Measurements from ENCODE around the gene SUN5.

GRCh38 chr20:32971703-32972161 lies 32.5 kb downstream of the SUN5 start:
- no peak for TF ChIP-seq HDAC2 (IDR thresholded peaks at IDR 0.05)
- no peak for TF ChIP-seq CTCF (IDR thresholded peaks at IDR 0.05)
- no peak for TF ChIP-seq JUNB (IDR thresholded peaks at IDR 0.05)
- no peak for TF ChIP-seq POLR2A (IDR thresholded peaks at IDR 0.05; ENCODE audit: low read length)
- no peak for TF ChIP-seq EP300 (IDR thresholded peaks at IDR 0.05)
- no peak for TF ChIP-seq SMC3 (IDR thresholded peaks at IDR 0.05)
- no peak for TF ChIP-seq MAZ (IDR thresholded peaks at IDR 0.05; ENCODE audit: borderline replicate concordance, low read depth, low read length)
- TF ChIP-seq MYC (IDR thresholded peaks at IDR 0.05; ENCODE audit: borderline replicate concordance, low read length) = no peak
- TF ChIP-seq RAD21 (conservative IDR thresholded peaks at IDR 0.05 in 1 of 2, IDR thresholded peaks at IDR 0.05 in 1 of 2) = no peak
- no peak for TF ChIP-seq TP53 (CRISPR knock-in tag; IDR thresholded peaks at IDR 0.05)
- TF ChIP-seq ZSCAN20 (CRISPR knock-in tag; IDR thresholded peaks at IDR 0.05) = no peak
- no peak for TF ChIP-seq HOXA7 (CRISPR knock-in tag; IDR thresholded peaks at IDR 0.05)

All from A549 (cell line).